NCI-H1436 (cell line): ENCODE results near the gene NTN5.
"Not testable (repeated sequence)": the region's sequence is repeated elsewhere in the genome, so short reads cannot be mapped to it uniquely, and the experiment has no call there.

ENCODE experiments used
- DNase-seq: peaks from one replicate; lab custom pipeline; 2025; lab: John Stamatoyannopoulos, UW

Gene NTN5

GRCh38 chr19:48669903-48670668 lies 2.7 kb downstream of the NTN5 start:
- DNase-seq, result no peak

- no peak for DNase-seq
These were observed 4.1 kb downstream of the NTN5 start for GRCh38 chr19:48668761-48669160.

- DNase-seq, result no peak
These were observed 4.5 kb downstream of the NTN5 start for GRCh38 chr19:48668332-48668731.

DNA sequence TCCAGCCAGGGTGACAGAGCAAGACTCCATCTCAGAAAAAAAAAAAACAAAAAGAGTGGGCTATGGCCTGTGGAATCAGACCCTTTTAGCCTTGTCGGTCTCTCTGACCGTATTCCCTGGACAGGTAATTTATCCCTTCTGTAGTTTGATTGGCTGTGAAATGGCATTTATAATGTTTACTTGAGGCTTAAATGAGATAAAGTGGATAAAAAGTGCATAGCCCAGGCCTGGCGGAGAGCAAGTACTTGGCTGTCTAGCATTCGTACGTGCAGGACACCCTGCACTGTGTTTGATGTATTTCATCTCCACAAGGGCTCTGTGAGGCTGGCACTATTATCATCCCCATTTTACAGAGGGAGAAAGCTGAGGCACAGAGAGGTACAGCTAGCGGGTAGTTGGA lies 7.0 kb downstream of the NTN5 start:
- DNase-seq, result no peak

DNA sequence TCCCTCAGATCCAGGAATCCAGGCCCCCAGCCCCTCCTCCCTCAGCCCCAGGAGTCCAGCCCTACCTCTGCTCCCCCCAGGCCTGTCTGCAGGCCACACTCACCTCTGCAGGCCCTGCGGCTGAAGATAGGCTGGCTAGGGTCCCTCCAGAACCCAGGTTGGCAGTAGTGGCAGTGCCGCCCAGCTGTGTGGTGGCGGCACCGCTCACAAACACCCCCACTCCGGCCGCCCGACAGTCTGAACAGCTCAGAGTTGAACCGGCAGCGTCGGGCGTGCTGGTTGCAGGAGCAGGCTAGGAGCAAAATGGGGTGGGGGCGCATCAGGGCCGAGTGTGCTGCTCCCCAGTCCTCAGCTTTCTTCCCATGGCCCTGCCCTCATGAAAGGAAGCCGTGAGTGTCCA lies 8.3 kb downstream of the NTN5 start:
- DNase-seq, result no peak

DNA sequence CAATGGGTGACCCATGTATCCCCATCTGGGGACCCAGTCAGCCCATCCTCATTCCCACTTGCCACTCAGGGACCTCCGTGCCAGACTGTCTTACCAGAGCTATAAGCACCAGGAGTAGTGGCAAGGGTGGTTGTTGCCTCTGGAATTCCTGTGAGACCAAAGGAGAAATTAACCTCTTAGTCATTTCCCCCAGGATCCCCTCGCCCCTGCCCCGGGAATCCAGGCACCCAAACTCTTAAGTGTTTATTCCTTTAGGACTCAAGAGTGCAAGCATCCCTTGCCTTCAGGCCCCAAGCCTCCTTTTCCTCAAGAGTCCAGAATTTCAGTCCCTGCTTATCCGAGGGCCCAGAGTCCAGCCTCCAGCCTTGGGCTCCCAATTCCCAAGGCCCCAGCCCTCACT lies 9.2 kb downstream of the NTN5 start:
- no peak for DNase-seq

DNA sequence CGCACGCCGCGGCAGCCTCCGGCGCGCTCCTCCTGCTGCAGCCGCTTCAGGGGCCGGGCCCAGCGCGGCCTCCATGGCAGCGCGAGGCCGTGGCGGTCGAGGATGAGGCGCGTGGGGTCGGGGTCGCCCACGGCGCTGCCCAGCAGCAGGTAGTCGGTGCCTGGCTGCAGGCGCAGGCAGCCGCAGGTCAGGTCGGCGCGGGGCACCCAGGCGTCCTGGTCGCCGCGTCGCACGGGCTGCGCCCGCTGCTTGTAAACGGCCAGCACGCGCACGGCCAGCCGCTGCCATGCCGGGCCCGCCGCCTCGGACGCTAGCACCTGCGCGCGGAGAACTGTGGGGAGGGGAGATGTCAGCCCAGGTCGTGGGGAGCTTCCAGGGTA lies 11.1 kb downstream of the NTN5 start:
- DNase-seq, result no peak

- peak; percentile 97 for DNase-seq
These were observed 11.7 kb downstream of the NTN5 start for GRCh38 chr19:48660852-48661710.

GRCh38 chr19:48659768-48660167 lies 13.0 kb downstream of the NTN5 start:
- no peak for DNase-seq

DNA sequence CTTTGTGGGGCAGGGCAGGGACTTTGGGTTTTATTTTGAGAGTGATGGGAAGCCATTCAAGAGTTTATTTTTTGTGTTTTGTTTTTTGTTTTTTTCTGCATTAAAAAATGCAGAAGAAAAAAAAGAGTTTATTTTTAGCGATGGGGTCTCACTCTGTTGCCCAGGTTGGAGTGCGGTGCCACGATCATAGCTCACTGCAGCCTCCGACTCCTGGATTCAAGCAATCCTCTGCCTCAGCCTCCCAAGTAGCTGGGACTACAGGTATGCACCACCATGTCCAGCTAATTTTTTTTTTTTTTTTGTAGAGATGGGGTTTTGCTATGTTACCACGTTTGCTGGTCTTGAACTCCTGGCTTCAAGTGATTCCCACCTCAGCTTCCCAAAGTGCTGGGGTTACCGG lies 14.3 kb downstream of the NTN5 start:
- DNase-seq, result no peak

- not testable (repeated sequence) for DNase-seq
These were observed 15.0 kb downstream of the NTN5 start for GRCh38 chr19:48657828-48658227.

GRCh38 chr19:48656840-48657474 lies 15.9 kb downstream of the NTN5 start:
- DNase-seq, result no peak

GRCh38 chr19:48654299-48655059 lies 18.3 kb downstream of the NTN5 start:
- DNase-seq, result peak; percentile 77

DNA sequence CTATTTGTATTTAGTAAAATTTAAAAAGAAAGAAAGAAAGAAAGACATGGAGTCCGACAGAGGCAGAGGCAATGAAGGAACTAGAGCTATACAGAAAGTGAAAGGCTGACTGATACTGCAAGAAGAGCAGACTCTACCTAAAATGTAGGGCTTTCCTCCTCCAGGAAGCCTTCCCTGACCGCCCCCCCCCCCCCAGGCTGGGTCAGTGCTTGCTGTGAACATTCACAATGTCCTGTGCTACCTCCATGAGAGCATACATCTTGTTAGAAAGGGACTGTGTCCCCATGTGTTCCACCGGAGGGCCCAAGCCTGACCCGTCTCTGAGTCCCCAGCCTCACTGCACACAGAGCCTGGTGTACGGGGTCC lies 21.2 kb downstream of the NTN5 start:
- no peak for DNase-seq

DNA sequence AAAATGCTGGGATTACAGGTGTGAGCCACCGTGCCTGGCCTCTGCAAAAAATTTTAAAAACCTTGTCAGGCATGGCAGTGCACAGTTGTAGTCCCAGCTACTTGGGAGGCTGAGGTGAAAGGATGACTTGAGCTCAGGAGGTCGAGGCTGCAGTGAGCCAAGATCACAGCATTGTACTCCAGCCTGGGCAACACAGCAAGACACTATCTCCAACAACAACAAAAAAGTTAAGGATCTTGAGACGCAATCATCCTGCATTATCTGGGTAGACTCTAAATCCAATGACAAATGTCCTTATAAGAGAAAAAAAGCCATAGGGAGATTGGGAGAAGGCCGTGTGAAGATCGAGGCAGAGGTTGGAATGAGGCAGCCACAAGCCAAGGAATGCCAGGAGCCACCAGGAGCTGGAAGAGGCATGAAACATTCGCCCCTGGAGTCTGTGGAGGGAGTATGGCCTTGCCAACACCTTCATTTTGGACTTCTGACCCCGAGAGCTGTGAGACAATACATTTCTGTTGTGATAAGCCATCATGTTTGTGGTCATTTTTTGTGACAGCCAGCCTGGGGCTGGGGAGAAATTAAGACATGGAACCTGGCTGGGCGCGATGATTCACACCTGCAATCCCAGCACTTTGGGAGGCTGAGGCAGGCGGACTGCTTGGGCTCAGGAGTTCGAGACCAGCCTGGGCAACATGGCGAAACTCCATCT lies 21.7 kb downstream of the NTN5 start:
- no peak for DNase-seq

GRCh38 chr19:48648134-48648533 lies 24.7 kb downstream of the NTN5 start:
- DNase-seq, result no peak

DNA sequence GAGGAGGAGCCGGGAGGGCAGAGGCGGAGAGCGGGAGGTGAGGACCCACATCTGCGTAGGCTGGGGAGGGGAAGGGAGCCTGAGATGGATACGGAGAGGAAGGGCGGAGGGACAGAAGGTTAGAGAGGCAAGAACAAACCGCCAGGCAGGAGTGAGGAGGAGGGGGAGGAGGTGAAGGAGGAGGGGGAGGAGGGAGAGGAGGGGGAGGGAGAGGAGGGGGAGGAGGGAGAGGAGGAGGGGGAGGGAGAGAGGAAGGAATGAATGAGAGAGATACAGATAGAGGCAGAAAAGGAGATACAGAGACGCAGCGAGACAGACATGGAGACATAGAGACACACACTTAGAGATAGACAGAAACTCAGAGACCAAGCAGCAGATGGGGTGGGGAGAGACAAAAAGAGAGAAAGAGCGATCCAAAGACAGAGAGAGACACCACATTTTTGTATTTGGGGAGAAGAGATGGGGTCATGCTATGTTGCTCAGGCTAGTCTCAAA lies 26.0 kb downstream of the NTN5 start:
- no peak for DNase-seq

- peak; percentile 98 for DNase-seq
These were observed 26.7 kb downstream of the NTN5 start, which contains the start of gene CA11 for GRCh38 chr19:48646001-48646721. Gene CA11, minus strand, starts transcription at chr19:48646187. Its CDS starts 555 bp downstream, at chr19:48645632.

DNA sequence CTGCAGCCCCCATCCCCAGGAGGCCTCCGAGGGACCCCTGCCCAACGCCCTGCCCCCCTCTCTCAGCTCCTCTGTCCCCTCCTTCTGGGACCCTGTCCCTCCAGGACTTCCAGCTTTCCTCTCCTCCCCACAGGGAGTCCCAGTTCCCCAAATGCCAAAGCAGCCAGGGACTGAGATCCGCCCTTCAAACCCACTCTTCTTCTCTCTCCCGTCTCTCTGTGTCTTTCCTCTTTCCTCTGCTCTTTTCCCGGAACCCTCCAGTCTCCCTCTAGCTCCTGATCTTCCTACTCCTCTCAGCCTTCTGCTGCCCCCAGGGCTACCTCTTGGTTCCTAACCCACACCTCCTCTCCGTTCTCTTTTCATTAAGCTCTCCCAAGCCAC lies 27.2 kb downstream of the NTN5 start:
- no peak for DNase-seq

DNA sequence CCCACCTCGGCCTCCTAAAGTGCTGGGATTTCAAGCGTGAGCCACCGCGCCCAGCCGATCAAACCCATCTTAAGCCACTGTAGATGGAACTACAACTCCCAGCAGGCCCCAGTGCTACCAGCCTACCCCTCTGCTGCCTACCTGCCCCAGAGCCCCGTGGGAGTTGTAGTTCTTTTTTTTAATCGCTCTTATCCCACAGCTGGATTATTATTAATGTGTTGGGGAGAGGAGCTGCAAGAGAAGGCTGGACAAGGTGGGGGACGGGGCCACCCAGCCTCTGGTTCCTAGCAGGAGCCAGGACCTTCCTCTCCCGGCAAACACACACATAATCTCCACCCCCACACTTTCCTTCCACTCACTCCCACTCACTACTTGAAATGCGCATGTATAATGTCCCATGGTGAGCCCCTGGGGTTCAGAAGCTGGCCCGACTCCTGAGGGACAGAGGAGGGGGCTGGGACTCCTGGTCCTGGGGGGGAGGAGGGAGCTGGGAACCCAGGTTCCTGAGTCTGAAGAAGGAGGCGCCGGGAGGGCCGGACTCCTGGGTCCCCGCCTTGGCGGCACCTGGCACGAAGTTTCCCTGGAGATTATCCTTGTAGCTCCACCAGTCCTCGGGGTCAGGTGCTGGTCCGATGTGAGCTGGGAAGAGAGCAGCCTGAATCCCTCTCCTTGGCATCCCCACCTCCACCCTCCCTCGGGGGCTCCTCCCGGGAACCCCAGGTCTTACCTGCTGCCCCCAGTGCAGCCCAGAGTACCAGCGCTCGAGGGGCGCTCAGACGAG lies 27.8 kb downstream of the NTN5 start:
- peak; percentile 84 for DNase-seq
